NCI-H1048 (cell line): ENCODE results near the gene KCND1.
A peak's percentile ranks its signal among the peaks of the same experiment; 100 is the strongest.

Experiments used
- DNase-seq: peaks from one replicate; lab custom pipeline; 2025; lab: John Stamatoyannopoulos, UW

KCND1 gene

DNA sequence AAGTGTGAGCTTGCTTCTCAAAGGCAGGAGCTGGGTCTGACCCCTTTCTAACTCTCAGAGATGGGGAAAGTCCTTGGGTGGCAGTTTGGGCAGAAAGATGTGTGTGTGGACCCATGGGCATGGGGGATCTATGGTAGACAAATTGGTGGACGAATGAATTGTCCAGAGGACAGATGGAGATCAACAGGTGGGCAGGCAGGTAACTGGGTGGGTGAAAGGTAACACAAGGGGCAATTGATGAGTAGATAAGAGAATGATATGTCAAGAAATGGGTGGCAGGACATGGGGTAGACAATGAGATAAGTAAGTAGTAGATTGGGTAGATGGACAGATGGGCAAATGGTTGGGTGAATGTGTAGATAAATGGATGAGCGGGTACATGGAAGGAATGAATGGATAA is 2.9 kb upstream of the KCND1 start:
- no peak for DNase-seq

DNA sequence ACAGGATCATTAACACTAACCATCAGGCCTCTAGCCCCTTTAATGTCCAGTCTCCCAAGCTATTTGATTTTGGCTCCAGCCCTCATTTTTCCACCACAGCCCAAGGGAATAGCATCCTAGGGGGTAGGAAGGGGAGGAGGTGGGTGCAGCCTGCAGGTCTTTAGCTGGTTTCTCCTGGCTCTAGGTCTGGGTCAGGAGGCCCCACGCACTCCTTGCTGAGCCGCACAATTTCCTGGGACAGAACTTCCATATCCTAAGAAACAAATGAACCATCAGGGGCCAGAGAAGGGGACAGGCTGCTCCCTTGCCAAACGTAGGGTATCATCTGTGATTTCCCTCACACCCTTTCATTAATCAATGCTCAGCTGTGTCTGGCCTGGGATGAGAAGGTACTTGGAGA is 2.4 kb upstream of the KCND1 start:
- DNase-seq = no peak

DNA sequence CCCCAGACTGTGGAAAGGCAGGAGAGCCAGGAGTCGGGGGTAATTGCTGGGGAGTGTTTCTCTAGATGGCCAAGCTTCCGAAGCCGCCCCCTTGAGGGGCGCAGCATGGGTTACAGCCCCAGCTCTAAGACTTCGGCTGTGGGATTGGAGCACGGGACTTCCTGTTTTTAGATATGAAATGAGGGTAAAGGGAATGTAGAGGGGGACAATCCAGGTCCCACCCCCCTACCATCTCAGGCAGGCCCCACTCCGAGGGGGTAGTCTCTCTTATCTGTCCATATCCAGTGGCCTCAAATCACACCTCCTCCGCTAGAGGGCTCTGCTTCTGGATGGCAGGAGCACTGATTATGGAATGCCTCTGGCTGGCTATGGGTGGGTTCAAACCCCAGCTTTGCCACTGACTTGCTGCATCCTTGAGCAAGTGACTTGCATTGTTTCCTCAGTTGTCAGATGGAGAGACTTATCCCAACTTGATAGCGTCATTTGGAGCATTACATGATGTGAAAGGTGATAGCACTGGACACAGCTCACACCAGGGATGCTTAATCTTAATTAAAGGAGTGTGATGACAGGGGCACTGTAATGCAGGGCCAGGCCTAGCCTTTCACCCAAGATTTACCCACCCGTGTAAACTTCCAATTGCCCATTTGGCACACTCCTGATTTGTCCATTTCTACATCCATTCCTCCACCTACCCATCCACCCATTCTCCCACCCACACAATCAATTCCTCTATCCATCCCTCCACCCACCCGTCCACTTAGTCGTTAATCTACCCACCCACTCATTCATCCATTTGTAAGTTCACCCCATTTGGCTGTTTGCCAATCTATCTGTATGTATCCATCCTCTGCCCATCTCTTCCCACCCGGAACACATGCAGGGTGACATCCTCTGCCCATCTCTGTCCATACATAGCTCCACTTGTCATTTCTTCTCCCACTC is 848 bp upstream of the KCND1 start:
- no peak for DNase-seq

DNA sequence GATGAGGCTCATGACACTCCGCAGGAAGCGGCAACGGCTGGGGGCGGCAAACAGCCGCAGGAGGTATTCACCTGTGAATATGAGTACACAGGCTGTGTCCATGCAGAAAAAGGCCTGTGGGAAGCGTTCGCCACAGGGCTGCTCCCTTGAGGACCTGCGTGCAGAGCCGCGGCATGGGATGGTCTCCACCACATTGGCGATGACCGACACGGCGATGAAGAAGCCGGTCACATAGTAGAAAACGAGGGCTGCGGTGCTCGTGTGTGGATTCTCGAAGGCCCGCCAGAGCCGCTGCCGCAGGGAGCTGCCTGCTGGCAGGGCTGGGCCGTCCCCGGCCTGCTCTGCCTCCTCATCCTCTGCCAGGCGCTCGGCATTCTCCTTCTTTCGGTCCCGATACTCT is 2.2 kb downstream of the KCND1 start:
- no peak for DNase-seq

DNA sequence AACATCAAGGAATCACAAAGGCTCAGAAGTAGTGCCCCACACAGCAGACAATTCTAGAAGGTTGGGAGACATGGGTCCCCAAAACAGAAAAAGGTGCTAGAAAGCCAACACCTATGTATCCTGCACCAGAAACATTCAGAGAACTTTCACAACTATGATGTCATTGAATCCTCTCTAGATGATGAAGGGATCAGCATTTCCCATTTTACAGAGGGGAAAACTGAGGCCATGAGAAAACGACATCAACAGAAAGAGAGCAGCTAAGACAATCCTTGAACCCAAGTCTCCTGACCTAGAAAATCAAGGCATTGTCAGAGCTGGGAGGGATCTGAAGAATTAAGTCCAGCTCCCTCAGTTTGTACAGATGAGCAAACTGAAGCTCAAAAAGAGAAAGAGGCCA is 3.3 kb downstream of the KCND1 start:
- DNase-seq = no peak

DNA sequence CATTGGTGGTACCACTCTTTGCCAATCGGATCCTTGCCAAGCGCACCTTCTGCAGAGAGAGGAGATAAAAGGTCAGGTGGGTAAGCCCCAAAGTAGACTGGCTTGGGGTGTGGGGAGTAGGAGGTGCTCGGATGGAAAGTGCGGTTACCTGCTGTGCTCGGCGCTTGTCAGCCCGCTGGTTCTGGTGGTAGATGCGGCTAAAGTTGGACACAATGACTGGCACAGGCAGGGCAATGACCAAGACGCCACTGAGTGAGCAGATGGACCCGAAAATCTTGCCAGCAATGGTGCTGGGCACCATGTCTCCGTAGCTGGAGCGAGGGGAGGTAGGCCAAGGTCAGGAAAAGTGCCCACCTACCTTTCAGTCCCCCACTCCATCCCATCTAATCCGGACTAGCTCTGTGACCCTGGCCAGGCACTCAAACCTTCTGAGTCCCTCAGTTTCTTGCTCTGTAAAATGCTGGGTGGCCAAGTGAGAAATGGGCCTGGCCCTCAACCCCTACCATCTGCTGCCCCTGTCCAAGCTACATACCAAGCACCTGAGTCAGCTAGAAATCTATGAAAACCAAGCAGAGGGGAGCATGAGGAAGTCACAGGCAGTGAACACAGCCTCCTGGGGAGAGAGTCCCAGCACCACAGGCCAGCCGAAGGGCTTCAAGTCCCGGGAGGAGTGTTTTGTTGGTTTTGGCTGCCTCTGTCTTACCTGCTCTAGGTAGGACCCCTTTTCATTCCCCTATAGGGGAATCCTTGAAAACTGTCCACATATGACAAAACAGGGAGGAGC is 4.7 kb downstream of the KCND1 start:
- DNase-seq = no peak

DNA sequence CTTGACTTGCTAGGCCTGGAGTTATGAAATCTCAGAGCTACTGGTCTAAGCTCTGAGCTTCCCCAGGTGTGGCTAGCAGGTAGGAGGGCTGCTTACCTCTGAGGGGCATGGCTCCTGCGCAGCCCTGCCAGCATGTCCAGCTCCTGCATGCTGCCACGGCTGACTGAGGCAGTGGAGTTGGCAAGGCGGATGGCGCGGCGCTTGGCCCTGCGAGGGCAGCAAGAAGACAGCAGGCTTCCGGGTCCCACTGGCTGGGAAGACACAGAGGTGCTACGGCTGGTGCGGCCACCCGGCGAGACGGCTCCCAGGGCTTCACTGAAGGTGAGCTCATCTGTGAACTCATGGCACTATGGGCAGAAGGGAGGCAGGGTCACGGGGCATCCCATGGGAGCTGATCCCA is 5.7 kb downstream of the KCND1 start:
- DNase-seq = no peak

DNA sequence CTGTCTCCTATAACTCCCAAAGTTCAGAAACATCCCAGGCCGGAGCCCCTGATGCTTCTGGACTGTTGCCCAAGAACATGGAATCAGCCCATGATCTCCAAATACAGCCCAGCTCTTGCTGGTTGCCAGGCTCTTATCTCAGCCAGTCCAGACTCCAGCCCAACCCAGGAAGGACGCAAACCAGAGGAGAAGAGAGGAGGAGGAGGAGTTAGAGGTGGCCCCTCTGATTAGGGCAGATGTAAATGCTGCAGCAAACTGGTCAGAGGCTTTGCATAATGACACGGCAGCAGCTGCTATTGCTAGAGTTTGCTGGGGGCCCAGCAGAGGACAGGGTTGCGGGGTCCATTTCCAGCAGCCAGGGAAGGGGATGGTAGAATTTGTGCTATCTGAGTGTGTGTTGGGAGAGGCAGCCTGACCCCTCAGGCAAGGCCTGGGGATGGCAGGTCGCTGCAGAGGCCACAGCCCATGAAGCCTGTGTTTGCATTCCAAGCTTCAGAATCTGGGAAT is 10.0 kb downstream of the KCND1 start:
- DNase-seq = no peak

DNA sequence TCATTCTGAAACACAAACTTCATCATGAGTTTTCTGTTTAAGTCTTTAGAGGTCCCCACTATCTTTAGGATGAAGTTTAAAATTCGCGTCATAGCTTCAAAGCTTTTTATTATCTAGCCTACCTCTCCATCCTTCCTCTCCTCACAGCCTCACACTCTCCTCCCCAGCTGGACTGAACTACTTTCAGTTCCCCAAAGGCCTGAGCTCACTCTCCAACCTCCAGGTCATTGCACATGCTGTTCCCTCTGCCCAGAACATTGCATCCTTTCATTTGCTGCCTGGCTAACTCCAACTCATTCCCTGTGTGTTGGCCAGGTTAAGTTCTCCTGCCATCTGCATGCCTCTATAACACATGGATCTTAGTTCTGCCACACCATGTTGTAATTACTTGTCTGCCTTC is 11.4 kb downstream of the KCND1 start:
- no peak for DNase-seq

DNA sequence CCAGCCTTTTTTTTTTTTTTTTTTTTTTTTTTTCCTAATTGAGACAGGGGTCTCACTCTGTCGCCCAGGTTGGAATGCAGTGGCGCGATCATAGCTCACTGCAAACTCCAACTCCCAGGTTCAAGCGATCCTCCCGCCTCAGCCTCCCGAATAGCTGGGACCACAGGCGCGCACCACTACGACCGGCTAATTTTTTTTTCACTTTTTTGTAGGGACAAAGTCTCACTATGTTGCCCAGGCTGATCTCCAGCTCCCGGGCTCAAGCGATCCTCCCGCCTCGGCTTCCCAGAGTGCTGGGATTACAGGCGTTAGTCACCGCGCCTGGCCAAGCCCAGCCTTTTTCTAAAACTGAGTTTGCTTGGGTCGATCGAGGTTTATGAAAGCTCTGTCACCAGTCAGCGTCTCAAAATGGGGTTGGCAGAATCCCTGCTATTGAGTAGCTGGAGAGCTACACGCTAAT is 13.0 kb downstream of the KCND1 start:
- no peak for DNase-seq

DNA sequence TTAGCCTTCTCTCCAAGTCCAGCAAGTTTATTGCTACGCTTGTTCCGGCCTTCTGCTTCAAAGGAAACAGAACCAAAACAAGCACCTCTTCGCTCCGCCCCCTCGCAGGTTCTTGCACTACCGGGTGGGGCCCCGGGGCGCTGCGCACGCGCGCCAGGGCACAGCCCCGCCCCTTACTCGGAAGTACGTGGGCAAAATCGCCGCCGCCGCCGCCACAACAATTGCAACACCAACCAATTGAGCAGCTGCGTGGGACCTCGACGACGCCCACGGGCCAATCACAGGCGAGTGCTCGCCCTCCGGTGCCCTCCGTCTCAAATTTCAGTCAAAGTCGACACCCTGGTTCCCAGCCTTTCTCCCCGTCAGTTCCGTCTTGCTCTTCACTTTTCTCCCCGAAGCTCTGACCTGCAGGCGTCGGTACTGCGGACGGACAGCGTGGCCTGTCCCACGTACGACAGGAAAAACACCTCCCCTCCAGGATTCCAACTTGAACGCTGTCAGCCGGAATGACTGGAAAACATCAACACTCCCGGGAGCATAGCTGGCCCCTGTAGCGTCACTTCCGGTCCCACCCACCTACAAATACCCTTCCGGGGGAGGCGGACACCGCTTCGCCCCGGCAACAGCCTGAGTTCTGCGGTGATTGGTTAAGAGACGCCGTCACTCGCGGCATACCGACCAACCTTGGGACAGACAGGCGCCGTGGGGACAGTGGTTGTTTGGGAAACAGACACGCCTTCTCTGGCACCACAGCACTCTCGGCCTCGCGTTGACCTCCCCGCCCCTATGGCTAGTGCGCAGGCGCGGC is 13.6 kb downstream of the KCND1 start:
- DNase-seq = peak; percentile 80

DNA sequence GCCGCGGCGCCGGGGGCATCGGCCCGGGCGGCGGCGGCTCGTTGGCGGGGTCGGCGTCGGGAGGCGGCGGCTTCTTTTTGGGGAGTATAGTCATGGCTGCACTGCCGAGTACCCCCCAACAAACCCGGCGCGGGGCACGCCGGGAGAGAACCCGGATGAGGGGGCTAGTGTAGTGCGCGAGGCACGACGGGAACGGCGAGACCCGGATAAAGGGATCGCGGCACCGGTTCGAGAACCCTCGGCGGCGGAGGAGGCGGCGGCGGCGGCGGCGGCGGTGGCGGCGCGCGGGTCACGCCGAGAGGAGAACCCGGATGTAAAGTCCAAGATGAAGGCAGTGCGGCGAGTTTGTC is 14.2 kb downstream of the KCND1 start, which contains the start of gene OTUD5:
OTUD5 (minus strand) TSS at position 131 of the 350 bp plus-strand sequence; CDS start at position 94, 37 bp downstream.
- DNase-seq = no peak

DNA sequence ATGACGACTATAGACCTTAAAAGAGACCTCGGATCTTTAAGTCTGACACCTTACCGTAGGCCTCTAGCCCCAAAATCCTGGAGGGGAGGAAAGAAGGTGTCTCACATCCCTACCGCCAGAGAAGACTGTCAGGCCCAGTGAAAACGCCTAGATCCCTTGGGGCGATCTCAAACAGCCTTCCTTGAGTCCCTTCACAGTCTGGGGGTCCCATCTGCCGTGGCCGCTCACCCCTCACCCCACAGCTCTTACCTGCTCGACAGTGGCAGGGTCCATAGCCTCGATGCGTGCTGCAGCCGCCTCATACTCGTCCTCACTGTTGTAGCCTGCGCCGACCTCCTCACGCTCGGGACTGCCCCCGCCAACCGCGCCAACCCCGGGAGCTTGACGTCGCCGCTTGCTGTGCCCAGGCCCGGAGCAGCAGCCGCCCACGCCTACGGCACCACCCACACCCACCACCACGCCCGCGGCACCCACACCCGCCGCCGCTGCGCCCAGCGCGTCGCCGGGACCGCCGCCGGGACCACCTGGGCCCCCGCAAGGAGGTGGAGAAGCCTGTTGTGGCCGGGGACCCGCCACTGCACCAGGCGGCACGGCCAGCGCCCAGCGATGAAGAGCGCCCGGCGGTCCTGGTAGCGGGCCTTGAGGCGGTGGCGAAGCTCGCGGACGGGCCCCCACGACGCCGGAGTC is 14.8 kb downstream of the KCND1 start:
- DNase-seq = no peak

DNA sequence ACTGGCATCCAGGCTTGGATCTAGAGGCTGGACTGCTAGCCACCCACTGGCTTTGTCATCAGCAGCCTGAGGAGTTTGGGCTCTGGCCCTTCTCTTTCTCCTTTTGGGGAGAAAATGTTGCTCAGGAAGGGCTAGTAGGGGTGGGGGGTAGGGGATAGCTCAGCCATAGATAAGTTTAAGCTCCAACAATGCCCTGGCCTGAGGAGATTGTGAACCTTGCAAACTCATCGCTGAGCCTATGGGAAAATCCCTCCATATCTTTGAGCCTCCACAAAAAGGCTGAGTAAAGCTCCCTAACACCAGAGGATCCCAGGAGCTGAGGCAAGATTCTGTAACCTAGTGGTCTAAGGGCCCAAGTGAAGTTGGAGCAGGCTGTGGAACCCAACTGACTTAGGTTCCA is 23.1 kb downstream of the KCND1 start:
- no peak for DNase-seq

DNA sequence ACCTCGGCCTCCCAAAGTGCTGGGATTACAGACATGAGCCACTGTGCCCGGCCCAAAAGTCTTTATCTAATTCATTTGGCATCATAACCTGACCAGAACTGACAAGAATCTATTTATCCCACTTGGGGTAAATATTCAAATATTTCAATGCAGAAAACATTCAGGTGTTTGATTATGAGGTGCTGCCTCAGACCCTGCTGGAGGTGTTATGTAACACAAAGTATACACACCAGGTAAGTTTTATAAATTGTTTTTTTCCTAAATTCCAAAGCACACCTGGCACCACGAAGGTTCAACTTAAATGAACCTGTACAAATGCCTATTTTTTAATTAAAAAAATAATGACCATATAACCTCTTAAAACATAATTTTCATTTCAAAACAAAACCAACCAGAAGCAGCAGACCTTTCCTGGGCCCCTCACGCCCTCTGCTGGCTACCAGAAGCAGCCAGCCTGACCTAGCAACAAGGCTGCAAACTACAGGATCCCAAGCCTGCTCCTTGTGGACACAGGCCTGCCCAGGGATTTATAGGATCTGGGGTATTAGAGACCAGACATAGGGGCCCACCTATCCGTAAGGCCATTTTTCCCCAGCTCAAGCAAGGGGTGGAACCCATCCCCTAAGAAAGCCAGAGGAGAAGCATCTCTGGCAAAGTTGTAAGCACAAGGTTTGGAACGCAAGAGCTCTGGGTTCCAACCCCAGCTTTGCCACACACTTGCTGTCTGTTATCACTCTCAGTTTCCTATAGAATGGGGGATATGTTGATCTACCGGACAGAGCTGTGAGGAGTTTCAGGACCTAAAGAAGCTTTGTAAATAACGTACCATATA is 25.9 kb downstream of the KCND1 start:
- DNase-seq = peak; percentile 3

DNA sequence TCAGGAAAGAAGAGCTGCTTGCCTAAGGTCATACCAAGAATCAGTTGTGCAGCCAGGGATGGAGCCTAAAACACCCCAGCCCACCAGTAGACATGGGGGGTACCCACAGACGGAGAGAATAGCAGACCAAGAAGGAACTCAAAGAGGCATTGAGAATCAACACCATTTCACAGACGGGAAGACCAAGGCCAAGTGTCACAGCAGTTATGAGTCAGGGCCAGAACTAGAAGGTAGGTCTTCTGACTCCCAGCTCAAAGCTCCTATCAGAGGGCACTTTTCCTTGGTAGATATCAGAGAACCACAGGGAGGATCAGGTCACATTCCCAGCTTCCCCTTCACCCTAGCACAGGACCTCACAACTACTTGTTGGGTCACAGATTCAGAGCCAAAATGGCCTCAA is 28.7 kb downstream of the KCND1 start:
- no peak for DNase-seq

DNA sequence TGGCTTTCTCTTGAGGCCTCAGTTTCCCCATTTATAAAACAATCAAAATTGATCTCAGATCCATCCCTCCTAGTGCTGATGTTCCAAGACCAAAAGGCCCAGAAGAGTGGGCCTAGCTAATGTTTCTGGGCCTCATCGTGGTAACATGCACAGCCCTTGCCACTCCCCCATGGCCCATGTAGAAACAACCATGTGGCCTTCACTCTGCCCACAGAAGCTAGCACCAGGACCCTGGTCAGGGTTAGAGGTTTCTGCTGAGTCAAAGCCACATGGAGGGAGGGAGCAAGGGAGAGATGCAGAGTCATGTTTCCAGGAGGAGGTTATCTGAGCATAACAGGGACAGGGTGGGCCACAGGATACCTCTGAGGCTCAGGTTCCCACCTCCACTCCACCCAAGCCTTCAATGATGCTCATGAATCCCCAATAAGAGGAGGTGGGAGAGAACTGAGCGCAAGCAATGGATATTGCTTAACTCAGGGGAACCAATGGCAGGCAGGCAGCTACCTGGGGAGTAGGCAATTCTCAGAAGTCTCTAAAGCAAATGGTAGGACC is 31.2 kb downstream of the KCND1 start:
- no peak for DNase-seq

DNA sequence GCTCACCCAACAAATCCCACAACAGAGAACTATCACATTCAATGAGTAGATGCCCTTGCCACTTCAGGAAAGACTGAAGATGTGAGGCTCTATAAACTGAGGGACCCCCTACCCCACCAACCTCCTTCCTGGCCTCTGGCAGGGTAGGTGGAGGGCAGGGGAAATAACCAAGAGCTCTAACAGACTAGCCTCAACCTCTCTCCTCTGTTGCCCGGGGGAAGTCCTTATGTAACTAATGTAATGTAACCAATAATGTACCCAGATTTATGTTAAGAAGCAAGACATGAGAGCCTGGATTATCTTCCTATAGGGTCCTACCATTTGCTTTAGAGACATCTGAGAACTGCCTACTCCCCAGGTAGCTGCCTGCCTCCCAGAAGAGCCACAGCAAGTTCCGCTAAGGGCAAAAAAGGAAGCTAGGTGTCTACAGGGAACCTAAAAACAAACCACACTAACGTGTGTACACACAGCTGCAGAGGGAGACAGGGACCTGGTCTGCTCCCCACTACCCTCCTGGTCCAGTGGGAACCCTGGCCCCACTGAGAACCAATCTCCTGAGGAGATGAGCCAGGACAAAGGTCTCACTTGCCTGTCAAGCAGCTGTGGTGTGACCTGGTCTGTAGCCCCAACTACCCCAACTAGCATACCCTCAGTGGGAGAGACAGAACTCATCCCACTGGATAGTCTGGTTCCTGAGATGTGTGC is 32.0 kb downstream of the KCND1 start:
- DNase-seq = no peak

DNA sequence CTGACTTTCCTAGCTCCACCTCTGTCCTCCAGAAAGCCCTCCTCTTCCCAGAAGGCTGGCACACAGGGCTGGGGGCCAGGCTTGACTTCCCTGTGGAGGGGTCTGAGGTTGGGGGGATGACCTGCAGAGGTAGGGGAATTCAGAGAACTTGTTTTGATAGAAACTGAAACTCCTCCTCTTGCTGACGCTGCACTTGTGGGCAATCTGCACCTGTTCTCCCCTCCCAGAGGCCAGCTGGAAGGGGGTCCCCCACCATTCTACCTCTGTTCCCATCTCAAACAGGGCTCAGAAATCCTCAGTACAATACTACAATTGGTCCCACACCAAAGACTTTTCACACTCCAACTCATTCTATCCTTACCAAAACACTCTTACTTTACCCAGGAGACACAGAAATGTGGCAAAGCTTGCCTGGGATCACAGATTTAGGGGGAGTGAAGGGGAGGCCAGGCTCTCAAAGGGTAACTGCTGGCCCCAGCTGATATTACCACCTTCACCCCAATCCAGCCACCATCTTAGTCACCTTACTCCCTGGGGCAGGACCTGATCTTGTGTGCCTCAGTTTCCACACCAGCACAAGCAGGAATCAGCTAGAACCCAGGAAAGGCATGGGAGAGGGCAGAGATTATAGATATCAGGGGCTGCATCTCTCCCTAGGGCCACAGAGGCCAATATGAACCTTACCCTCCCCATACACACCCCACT is 32.8 kb downstream of the KCND1 start:
- DNase-seq = no peak
